ENCODE results near the gene SCO2.

DNA sequence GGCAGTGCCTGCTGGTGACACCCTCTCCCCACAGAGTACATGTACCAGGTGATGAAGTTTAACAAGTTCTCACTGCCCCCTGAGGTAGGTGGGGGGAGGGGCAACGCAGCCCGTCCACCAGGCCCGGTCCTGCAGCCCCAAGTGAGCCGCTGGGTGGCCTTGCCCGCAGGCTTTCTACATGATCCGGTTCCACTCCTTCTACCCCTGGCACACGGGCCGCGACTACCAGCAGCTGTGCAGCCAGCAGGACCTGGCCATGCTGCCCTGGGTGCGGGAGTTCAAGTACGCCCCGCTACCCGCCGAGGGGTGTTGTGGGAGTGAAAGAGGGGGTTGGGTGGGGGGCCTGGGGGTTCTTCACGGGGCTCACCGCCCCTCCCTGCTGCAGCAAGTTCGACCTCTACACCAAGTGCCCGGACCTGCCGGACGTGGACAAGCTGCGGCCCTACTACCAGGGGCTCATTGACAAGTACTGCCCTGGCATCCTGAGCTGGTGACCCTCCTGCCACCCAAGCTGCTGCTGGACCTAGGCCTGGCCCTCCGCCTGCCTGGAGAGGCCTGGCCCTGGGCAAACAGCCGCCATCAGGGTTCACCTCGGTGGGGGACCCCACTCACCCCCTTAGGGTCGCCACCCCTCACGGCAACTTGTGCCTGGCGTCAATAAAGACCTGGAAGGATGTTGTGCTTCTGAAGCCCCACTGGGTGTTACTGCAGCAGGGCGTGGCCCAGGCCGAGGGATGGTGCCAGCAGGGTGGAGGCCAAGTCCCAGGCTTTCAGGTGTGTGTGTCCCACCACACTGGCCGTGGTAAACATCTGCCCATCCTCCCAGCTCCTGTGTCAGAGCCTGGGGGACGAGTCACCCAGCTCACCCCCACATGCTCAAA lies 35.8 kb downstream of the SCO2 start:
- TF ChIP-seq SUZ12 (IDR thresholded peaks at IDR 0.05; ENCODE audit: extremely low read depth, insufficient read depth, insufficient read length) (no peak), ZNF274 (IDR thresholded peaks at IDR 0.05; ENCODE audit: low read depth, low read length) (no peak), YY1 (IDR thresholded peaks at IDR 0.05; ENCODE audit: insufficient read depth, insufficient read length) (no peak)

Measured in NT2/D1 (cell line).